ENCODE data around the gene AMOT.

The AMOT gene

GRCh38 chrX:112839856-112840255, 775 bp downstream of the AMOT start:
- DNase-seq, result no peak

DNA sequence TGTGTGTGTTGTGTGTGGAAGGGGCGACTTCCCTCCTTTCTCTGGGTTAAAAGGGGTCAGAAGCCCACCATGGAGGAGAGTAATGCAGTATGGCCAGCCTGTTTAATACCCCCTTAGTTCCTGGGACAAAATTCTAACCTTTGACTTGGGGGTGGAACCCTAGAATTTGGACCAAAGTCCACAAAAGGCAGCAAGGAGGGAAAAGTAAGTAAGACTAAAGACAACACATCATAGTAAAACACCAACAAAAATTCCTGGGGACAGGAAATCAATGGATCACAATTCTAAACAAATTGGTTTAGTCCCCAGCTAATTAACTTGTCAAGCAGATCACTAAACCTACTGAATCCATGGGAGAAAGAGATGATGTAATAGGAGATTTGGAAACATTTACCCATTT, 3.1 kb downstream of the AMOT start:
- DNase-seq, result no peak

- DNase-seq, result no peak
Observed at GRCh38 chrX:112835019-112835418, 5.6 kb downstream of the AMOT start.

DNA sequence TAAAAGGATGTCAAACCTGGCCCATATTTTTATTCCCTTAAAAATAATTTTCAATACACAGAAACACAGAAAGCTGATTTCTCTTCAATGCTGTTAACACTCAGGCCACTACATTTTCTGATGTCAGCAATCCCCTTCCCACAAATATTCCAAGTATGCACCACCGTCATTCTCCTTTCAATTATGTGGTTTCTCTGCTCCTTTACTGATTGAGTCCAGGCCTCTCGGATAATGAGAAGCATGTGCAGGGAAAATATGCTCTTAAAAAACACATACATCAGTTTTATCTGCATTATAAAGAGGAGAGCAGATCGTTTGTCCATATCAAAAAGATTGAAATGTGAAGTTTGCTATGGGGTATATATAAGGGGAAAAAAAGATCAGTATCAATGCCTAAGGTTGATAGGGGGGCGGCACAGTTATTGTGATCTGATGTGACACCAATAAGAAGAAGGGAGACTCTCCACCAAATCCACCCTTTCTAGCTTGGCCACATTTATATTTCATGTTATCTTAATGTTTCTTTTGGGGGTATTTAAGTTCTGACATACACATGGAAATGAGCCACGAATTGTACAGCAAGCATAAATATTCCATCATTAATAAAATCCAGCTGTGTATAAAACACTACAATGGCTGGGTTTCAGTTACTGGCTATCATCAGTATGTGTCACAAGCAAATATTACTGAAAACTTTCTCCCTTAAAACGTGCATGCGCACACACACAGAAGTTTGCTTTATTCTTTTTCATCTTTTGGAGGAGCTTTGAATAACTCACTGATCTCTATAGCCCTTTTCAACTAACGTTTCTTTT, 6.4 kb downstream of the AMOT start:
- no peak for DNase-seq

DNA sequence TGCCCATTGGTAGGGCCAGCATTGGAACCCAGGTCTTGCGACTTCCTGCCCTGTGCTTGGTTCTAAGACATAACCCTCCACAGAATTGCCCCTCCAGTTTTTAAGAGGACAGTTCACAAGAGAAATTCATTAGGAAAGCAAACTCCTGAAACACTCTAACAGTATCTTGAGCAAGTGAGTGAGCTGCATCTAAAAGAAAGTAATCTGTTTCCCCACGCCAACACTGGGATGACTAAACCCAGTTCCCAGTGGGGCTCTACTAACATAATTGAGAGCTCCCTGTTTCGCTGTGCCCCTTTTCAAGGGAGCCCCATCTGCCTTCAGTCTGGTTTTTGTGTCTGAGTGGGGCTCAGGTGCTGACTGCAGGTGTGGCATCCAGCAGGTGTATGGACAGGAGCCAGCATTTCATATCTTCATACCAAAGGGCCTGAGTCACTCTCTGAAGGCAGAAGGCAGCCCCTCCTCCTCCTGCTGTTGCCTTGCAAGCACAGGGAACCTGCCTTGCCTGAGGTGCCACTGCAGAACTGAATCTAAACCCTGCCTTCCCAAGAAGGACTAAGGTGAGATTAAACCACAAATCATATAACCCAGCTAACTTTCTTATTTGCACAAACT, 8.0 kb downstream of the AMOT start:
- DNase-seq, result no peak

- no peak for DNase-seq
Observed at GRCh38 chrX:112830540-112830939, 10.1 kb downstream of the AMOT start.

- no peak for DNase-seq
Observed at GRCh38 chrX:112827292-112827903, 13.2 kb downstream of the AMOT start.

- no peak for DNase-seq
Observed at GRCh38 chrX:112826023-112826422, 14.6 kb downstream of the AMOT start.

GRCh38 chrX:112822892-112823291, 17.7 kb downstream of the AMOT start:
- DNase-seq, result no peak

DNA sequence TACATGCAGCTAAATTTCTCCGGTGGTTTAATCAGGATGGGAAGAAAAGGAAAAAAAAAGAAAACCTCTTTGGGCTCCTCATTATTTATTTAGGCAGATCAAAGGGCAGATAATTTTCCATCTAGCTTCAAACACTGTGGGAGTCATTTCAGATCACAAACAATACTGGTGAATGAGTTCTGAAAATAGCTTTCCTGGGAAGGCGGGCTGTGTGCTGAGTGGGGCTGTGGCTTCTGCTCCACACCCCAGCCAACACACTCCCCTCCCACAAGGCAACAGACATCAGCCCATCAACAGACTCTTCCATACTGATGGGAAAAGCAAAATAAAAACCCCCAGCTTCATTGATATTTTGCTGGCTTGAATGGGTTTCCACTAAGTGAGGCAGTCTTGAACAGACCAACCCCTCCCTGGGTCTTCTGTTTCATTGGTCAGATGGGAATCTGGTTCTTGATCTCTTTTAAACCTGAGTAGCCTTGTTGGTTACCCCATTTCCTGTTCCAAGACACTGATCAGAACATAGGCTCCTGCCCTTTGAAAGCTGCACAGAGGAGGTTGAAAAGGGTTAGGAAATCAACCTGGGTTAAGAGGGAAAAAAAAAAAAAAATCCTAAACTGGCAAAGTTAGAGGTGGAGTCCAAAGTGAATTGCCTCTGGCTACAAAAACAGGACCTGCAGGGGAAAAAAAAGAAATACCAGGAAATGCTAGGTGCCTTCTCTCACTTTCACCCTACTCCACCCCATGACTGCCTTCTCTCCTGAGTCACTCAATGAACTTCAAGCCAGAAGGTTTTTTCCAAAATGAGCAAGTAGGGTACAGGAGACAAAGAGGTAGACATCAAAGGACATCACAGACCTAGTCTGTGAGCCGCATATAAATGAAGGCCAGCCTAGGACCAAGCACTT, 20.0 kb downstream of the AMOT start:
- DNase-seq, result no peak

- DNase-seq, result no peak
Observed at GRCh38 chrX:112819813-112820212, 20.8 kb downstream of the AMOT start.

DNA sequence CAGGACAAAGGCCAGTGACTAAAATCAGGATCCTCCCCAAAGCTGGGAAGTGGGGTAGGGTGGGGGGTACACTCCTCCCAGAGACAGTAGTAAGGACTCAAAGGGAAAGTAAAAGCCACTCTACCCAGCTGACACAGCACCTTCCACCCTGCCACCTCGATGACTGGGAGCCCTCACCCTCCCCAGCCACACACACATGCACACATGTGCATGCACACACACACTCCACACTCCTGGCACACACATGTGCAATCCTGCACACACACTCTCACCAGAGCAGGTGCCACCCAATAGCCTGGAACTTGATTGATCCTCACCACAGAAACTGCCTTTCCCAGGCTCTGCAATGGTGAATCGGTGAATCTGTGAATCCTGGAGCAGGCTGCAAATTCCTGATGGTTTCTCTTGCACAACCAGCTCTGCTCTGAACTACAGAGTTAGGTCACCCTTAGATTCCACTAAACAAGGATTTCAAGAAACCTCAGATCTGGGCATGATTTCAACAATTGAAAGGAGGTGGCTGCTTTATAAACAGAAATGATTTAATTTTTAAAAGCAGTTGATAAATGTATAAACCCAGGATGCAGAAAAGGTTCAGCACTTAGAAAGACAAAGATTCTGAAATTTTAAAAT, 21.5 kb downstream of the AMOT start:
- no peak for DNase-seq

GRCh38 chrX:112818114-112819007, 22.3 kb downstream of the AMOT start:
- DNase-seq, result no peak

DNA sequence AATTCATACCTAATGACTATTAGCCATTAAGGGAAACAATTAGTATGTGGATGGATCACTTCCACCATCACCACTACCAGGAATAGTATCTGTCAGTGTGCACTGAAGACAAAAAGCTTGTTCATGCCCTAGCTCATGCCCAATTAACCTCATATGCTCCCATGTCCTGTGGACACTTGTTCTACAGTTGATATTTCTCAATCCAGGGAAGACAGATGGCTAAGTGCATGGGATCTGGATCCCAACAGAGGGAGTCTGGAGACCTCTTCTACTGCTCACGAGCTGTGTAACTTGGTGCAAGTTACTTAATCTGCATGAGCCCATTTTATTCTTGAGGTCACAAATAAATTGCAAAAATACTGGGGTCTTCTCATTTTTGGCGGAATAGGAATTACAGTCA, 23.7 kb downstream of the AMOT start:
- no peak for DNase-seq

GRCh38 chrX:112814496-112814895, 26.1 kb downstream of the AMOT start:
- DNase-seq, result no peak

DNA sequence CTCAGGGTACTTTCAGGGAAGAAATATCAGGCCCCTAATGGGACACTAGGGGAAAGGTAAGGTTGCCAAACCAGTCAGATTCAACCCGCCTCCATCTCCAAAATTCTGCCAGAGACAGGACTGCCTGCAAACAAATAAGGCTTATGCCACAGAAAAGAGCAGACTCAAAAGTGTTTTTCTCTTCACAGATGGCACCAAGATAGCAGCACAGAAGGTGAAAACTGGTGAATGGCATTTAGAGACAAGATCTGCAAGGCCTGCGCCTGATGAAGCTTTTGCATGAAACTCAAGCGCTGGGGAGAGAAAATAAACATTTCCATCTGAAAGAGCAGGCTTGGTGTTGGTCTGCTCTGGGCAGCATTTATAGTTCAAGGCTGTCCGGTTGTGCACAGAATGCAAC, 27.9 kb downstream of the AMOT start:
- no peak for DNase-seq

GRCh38 chrX:112808651-112809195, 31.9 kb downstream of the AMOT start:
- DNase-seq, result no peak

DNA sequence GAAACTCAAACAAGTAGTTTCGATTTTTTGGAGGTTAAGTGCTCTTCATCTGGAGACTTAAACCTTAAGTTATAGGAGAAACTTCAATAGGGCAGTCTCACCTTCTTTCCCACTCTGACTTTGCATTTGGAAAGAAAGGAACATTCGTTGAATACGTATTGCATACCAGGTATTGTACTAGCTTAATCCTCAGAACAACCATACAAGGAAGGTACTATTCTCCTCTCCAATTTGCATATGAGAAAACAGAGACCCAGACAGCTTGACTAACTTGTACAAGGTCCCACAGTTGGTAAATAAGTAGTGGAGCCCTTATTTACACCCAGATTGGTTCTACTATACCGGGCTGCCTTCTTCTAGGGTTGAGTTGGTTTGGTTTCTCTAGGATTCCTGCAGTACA, 32.6 kb downstream of the AMOT start:
- DNase-seq, result no peak

DNA sequence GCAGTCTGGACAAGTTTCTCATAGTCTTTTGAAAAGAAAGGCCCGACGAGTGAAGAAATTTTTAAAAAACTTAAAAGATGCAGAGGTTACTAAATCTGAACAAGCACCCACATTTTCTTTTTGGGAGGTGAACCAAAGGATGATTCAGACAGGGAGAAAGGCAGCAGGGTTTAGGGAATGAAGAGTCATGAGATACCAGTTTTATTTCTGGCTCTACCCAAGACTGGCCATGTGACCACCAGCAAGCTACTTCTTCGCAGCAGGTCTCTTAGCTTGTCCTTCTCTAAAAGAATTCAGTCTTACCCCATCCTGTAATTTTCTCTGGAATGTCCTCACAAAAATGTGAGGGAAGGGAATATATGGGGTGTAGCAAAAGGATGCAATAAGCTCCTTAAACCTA, 37.6 kb downstream of the AMOT start:
- DNase-seq, result no peak

- DNase-seq, result no peak
Observed at GRCh38 chrX:112802541-112802940, 38.1 kb downstream of the AMOT start.

All from CD4-positive, alpha-beta T cell treated with Interleukin-10 for 1 hour (primary cell).